Measurements from ENCODE around the gene HHAT. TPM values are rescaled to one million over a fixed set of nuclear protein-coding genes. Genes with fewer than 3 reads are reported as not detected.

The HHAT gene
- polyA plus RNA-seq, 1 donor (not counting 4 experiments of a cell fraction or from before 2014, with no cell fraction given), result 3.8 TPM

DNA sequence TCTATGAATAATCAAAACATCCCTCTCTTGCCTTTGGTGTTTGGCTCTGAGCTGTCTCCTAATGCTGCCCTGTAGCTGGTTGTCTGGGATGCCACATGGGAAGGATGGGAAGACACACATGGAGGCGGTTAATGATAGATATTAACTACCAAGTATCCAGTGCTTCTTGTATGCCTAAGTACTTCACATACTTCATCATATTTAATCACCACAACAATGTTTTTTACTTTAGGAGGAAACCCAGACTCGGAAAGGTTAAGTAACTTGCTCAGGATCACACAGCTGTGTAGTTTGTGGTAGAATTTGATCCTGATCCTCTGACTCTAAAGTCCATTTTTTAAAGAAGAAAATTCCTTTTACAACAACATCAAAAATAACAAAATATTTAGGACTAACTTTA is 88.0 kb downstream of the HHAT start:
- no peak overlapping the region for H3K27ac ChIP-seq (ENCODE audit: control insufficient read depth, insufficient read depth, low read length)
- no peak overlapping the region for H2AFZ ChIP-seq (ENCODE audit: control insufficient read depth, low read length)
- no peaks in the 10 kb centered on the region for H3K4me1 ChIP-seq (ENCODE audit: control insufficient read depth, extremely low read depth, insufficient read depth, low read length)
- H3K27me3 ChIP-seq (ENCODE audit: control insufficient read depth, extremely low read depth, insufficient read depth, low read length), result no peaks in the 10 kb centered on the region
- no peak for TF ChIP-seq EZH2 (IDR thresholded peaks at IDR 0.05; ENCODE audit: low read length)
- no peak for TF ChIP-seq CTCF (optimal IDR thresholded peaks at IDR 0.05 in 1 of 3, IDR thresholded peaks at IDR 0.05 in 1 of 3, conservative IDR thresholded peaks at IDR 0.05 in 1 of 3; ENCODE audit: extremely low read depth in 1 of 3, insufficient read depth in 2 of 3, low read length in 3 of 3)
- no peak overlapping the region for H3K4me3 ChIP-seq (ENCODE audit: control insufficient read depth in 2 of 3, extremely low read depth in 1 of 3, insufficient read depth in 2 of 3, low read depth in 1 of 3, low read length in 3 of 3)
- H3K9ac ChIP-seq (ENCODE audit: control insufficient read depth, extremely low read depth, insufficient read depth, low read length), result no peak overlapping the region
- no peak overlapping the region for H3K4me2 ChIP-seq (ENCODE audit: control insufficient read depth, extremely low read depth, insufficient read depth, low read depth, low read length)
- H4K20me1 ChIP-seq (ENCODE audit: control insufficient read depth, extremely low read depth, insufficient read depth, low read length), result no peaks in the 10 kb centered on the region
- no peaks in the 10 kb centered on the region for H3K9me3 ChIP-seq (ENCODE audit: control insufficient read depth, low read depth, low read length)
- no peak for FAIRE-seq
- dilution Hi-C loops (cut with MboI; ENCODE audit: extremely low pct_ligation_motif_present, low sequenced_read_pairs), result loop anchor here (25.0 kb wide), 1 partner anchor 721 kb away; the partner anchor contains the start of gene KCNH1
- H3K36me3 ChIP-seq (ENCODE audit: control insufficient read depth in 2 of 2, extremely low read depth in 1 of 2, insufficient read depth in 2 of 2, low read length in 2 of 2), result no peaks in the 10 kb centered on the region
- DNase-seq (ENCODE audit: low read depth, low spot score), result no peak
- no peaks in the 10 kb centered on the region for H3K79me2 ChIP-seq (ENCODE audit: control insufficient read depth, insufficient read depth, low read length)
- no peaks in the 10 kb centered on the region for H3K9me1 ChIP-seq (ENCODE audit: control insufficient read depth, extremely low read depth, insufficient read depth, low read length)

DNA sequence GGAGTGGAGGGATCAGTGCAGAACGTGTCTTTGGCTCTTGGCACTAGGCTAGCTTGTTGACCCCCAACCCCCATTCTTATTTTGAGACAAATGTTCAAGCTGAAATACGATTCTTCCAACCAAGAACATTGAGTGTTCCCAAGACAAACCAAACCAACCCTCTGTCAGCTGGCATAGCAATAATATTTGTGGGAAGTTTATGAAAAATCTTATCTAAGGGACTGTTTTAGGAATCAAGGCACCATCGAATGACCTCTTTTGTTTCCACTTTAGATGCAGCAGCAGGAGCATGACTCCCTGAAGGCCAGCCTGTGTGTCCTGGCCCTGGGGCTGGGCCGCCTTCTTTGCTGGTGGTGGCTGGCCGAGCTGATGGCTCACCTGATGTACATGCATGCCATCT is 89.2 kb downstream of the HHAT start:
- Histone ChIP-seq H4K20me1 (ENCODE audit: control insufficient read depth, extremely low read depth, insufficient read depth, low read length) (no peaks in the 10 kb centered on the region), H3K36me3 (ENCODE audit: control insufficient read depth in 2 of 2, extremely low read depth in 1 of 2, insufficient read depth in 2 of 2, low read length in 2 of 2) (no peaks in the 10 kb centered on the region), H3K79me2 (ENCODE audit: control insufficient read depth, insufficient read depth, low read length) (no peaks in the 10 kb centered on the region), H3K4me1 (ENCODE audit: control insufficient read depth, extremely low read depth, insufficient read depth, low read length) (no peaks in the 10 kb centered on the region), H3K9me1 (ENCODE audit: control insufficient read depth, extremely low read depth, insufficient read depth, low read length) (no peaks in the 10 kb centered on the region), H3K9me3 (ENCODE audit: control insufficient read depth, low read depth, low read length) (no peaks in the 10 kb centered on the region), H3K4me2 (ENCODE audit: control insufficient read depth, extremely low read depth, insufficient read depth, low read depth, low read length) (no peak overlapping the region), H2AFZ (ENCODE audit: control insufficient read depth, low read length) (no peak overlapping the region), H3K27me3 (ENCODE audit: control insufficient read depth, extremely low read depth, insufficient read depth, low read length) (no peaks in the 10 kb centered on the region), H3K9ac (ENCODE audit: control insufficient read depth, extremely low read depth, insufficient read depth, low read length) (no peak overlapping the region), H3K27ac (ENCODE audit: control insufficient read depth, insufficient read depth, low read length) (no peak overlapping the region), H3K4me3 (ENCODE audit: control insufficient read depth in 2 of 3, extremely low read depth in 1 of 3, insufficient read depth in 2 of 3, low read depth in 1 of 3, low read length in 3 of 3) (no peak overlapping the region)
- FAIRE-seq (no peak), DNase-seq (ENCODE audit: low read depth, low spot score) (no peak)
- TF ChIP-seq CTCF (optimal IDR thresholded peaks at IDR 0.05 in 1 of 3, IDR thresholded peaks at IDR 0.05 in 1 of 3, conservative IDR thresholded peaks at IDR 0.05 in 1 of 3; ENCODE audit: extremely low read depth in 1 of 3, insufficient read depth in 2 of 3, low read length in 3 of 3) (no peak), EZH2 (IDR thresholded peaks at IDR 0.05; ENCODE audit: low read length) (no peak)
- dilution Hi-C loops (cut with MboI; ENCODE audit: extremely low pct_ligation_motif_present, low sequenced_read_pairs), result loop anchor here (25.0 kb wide), 1 partner anchor 719 kb away; the partner anchor contains the start of gene KCNH1
